Chondrocyte (in vitro differentiated cells): ENCODE data around the gene CCDC57. TPM values are rescaled to one million over a fixed set of nuclear protein-coding genes. Genes with fewer than 3 reads are reported as not detected.

ENCODE experiments used
- DNase-seq: peaks from one replicate; pipeline ENCODE4 v3.0.0; 2021; ENCODE audit warnings: mixed read lengths, low spot score
- H3K27ac Mint-ChIP-seq: one replicate; pipeline ENCODE4 v1.8.0; 2021; ENCODE audit warnings: mild to moderate bottlenecking, moderate library complexity, mixed read lengths; ENCODE audit not compliant: unreplicated experiment
- H3K27me3 Mint-ChIP-seq: 2 replicates; pipeline ENCODE4 v1.8.0; 2021; ENCODE audit warnings: low read depth, mixed read lengths
- H3K36me3 Mint-ChIP-seq: 2 replicates; pipeline ENCODE4 v1.8.0; 2021; ENCODE audit warnings: low read depth, mixed read lengths
- H3K4me1 Mint-ChIP-seq: 2 replicates; pipeline ENCODE4 v1.8.0; 2021; ENCODE audit warnings: low read depth, mild to moderate bottlenecking, mixed read lengths
- H3K4me3 Mint-ChIP-seq: one replicate; pipeline ENCODE4 v1.8.0; 2021; ENCODE audit warnings: mild to moderate bottlenecking, moderate library complexity, mixed read lengths; ENCODE audit not compliant: unreplicated experiment
- H3K9me3 Mint-ChIP-seq: 2 replicates; pipeline ENCODE4 v1.8.0; 2021; ENCODE audit warnings: low read depth, mixed read lengths
- microRNA-seq: library from miRNA; unstranded; fragments of <30 nt; microRNA quantifications from one replicate; pipeline ENCODE4 v1.2.0, GENCODE V29; 2020; ENCODE audit warnings: borderline number of aligned reads
- total RNA-seq: library from RNA; stranded (reverse); gene quantifications from 3 replicates; pipeline ENCODE4 v1.2.1, GENCODE V29; 2021
- TF ChIP-seq, protein P1 (sequence below): fragments of 200-600 bp; sonication (generic); IDR thresholded peaks from 2 replicates; pipeline ENCODE4 v1.5.0; 2021; ENCODE audit warnings: antibody characterized with exemption, mild to moderate bottlenecking, moderate library complexity

The CCDC57 gene
- total RNA-seq, 1 donor from 2014 or later: 23.5 TPM

DNA sequence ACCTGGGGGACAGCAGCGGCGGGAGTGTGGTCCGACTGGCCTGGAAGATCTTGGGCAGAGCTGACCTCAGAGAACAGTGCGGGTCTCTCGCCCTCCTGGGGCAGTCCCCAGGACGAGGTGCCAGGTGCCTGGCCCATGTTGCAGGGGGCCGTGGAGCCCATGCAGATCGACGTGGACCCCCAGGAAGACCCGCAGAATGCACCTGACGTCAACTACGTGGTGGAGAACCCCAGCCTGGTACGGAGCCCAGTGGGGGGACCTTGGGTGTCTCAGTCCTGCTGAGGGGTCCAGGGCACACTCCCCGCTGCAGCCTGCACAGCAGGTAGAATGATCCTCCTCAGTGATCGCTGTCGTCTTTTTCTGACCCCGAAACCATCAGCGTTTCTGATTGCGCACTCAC, 159.5 kb downstream of the CCDC57 start:
- DNase-seq: no peak
- H3K36me3 Mint-ChIP-seq: peaks cover 1% of the 10 kb centered on the region
- peak overlapping the region; percentile 86 for H3K4me3 Mint-ChIP-seq
- no peaks in the 10 kb centered on the region for H3K27me3 Mint-ChIP-seq
- peaks cover 17% of the 10 kb centered on the region for H3K4me1 Mint-ChIP-seq
- no peaks in the 10 kb centered on the region for H3K9me3 Mint-ChIP-seq
- TF ChIP-seq, protein P1, sequence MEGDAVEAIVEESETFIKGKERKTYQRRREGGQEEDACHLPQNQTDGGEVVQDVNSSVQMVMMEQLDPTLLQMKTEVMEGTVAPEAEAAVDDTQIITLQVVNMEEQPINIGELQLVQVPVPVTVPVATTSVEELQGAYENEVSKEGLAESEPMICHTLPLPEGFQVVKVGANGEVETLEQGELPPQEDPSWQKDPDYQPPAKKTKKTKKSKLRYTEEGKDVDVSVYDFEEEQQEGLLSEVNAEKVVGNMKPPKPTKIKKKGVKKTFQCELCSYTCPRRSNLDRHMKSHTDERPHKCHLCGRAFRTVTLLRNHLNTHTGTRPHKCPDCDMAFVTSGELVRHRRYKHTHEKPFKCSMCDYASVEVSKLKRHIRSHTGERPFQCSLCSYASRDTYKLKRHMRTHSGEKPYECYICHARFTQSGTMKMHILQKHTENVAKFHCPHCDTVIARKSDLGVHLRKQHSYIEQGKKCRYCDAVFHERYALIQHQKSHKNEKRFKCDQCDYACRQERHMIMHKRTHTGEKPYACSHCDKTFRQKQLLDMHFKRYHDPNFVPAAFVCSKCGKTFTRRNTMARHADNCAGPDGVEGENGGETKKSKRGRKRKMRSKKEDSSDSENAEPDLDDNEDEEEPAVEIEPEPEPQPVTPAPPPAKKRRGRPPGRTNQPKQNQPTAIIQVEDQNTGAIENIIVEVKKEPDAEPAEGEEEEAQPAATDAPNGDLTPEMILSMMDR: no peak
- no peak overlapping the region for H3K27ac Mint-ChIP-seq

DNA sequence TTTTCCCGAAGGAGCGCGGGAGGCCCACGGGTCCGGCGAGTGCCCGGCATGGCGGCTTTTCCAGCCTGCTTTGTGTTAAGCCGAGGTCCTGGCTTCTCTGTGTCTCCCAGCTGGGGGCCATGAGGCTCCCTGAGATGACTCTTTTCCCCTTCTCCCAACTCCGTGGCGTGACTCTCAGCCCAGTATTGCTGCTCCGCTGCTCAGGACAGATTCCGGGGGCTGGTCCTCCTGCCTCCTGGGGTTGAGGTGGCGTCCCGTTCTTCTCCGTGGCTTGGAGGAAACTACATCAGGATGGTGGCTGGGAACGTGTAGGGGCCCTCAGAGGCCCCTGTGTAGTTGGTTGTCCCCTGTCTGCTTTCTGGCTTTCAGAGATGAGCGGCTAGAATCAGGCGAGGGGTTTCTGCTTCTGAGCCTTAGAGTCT, 160.0 kb downstream of the CCDC57 start:
- DNase-seq: no peak
- H3K27me3 Mint-ChIP-seq: no peaks in the 10 kb centered on the region
- H3K27ac Mint-ChIP-seq: no peak overlapping the region
- H3K36me3 Mint-ChIP-seq: peaks cover 1% of the 10 kb centered on the region
- no peaks in the 10 kb centered on the region for H3K9me3 Mint-ChIP-seq
- peak overlapping the region; percentile 86 for H3K4me3 Mint-ChIP-seq
- H3K4me1 Mint-ChIP-seq: peaks cover 17% of the 10 kb centered on the region
- TF ChIP-seq, protein P1: no peak

DNA sequence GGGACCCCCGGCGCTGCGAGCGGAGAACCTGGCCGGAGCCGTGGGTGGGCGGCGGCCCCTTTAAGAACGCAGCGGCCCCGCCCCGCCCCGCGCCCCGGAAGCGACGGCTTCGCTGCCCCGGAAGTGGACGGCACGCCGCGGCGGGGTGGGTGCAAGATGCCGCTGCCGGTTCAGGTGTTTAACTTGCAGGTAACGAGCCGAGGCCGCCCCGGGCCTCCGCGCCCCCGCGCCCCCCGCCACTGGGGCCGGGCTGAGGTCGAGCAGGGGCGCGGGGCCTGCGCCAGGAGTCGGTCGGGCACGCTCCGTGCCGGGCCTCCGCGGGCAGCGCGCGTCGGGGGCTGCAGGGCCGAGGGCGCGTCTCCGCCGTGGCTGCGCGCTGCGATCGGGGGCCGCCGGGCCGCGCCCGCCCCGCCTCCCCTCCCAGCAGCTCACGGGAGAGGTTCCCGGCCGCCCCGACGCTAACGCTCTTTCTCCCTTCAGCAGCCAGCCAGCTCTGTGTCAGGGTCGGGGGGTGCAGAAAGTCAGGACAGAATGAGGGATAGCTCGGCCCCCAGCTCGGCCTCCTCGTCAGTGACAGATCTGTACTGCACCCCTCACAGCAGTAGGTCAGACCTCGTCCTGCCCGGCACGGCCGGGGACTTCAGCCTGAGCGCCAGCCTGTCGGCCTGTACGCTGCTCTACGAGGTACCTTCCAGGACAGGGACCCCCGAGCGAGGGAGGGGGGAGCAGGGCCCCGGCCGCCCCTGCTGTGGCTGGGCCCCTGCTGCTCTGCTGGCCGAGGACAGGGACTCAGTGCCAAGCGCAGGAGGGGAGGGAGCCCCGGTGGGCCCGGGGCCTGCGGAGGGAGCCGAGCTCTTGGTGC, 160.6 kb downstream of the CCDC57 start, which contains the start of the genes GPS1 and RFNG:
GPS1 (plus strand) TSS at position 123 of the 862 bp plus-strand sequence; CDS start at position 157, 34 bp downstream.
RFNG (minus strand) TSS at position 36 of the 862 bp plus-strand sequence. CDS start 45 bp downstream, outside the sequence.
- Mint-ChIP-seq H3K9me3 (no peaks in the 10 kb centered on the region), H3K4me3 (peak within 1 kb of the TSS; percentile 86), H3K27me3 (no peaks in the 10 kb centered on the region), H3K36me3 (peaks cover 8% of the 10 kb centered on the region), H3K4me1 (peaks cover 17% of the 10 kb centered on the region), H3K27ac (peak within 1 kb of the TSS; percentile 80)
- TF ChIP-seq, protein P1: no peak
- DNase-seq: no peak

Small RNA genes lying within 50 kb of the gene (microRNA-seq; reads per million reads assigned to microRNA genes)
- not detected for gene MIR6787

Other genes with a start within 250 kb of the CCDC57 start
- 30.4 to 36.9 TPM (median 36.1 TPM) in 3 replicates for gene ASPSCR1, start 235.2 kb downstream of the CCDC57 start, total RNA-seq
- gene CENPX, start 190.0 kb downstream of the CCDC57 start, total RNA-seq: 18.1 to 25.1 TPM (median 19.2 TPM) in 3 replicates
- 7.9 to 12.8 TPM (median 8.2 TPM) in 3 replicates for gene LRRC45, start 189.5 kb downstream of the CCDC57 start, total RNA-seq
- gene RAC3, start 181.2 kb downstream of the CCDC57 start, total RNA-seq: 14.9 to 32.7 TPM (median 32.3 TPM) in 3 replicates
- gene DCXR, start 175.1 kb downstream of the CCDC57 start, total RNA-seq: 52.8 to 59.8 TPM (median 58.2 TPM) in 3 replicates
- 29.7 to 47.4 TPM (median 45.2 TPM) in 3 replicates for gene RFNG, start 161.0 kb downstream of the CCDC57 start, total RNA-seq
- gene GPS1, start 160.9 kb downstream of the CCDC57 start, total RNA-seq: 79.8 to 103 TPM (median 82.8 TPM) in 3 replicates
- gene DUS1L, start 147.0 kb downstream of the CCDC57 start, total RNA-seq: 64.0 to 78.4 TPM (median 68.4 TPM) in 3 replicates
- gene FASN, start 114.6 kb downstream of the CCDC57 start, total RNA-seq: 132 to 145 TPM (median 141 TPM) in 3 replicates
- gene SLC16A3, start 16.2 kb upstream of the CCDC57 start, total RNA-seq: 53.3 to 206 TPM (median 189 TPM) in 3 replicates
- gene CSNK1D, start 60.9 kb upstream of the CCDC57 start, total RNA-seq: 93.0 to 94.5 TPM (median 93.9 TPM) in 3 replicates
- not detected in 3 replicates for gene CD7, start 104.8 kb upstream of the CCDC57 start, total RNA-seq
- gene SECTM1, start 120.9 kb upstream of the CCDC57 start, total RNA-seq: 1.3 to 2.5 TPM (median 2.1 TPM) in 3 replicates
- gene TEX19, start 146.4 kb upstream of the CCDC57 start, total RNA-seq: not detected in 3 replicates
- not detected in 3 replicates for gene UTS2R, start 158.9 kb upstream of the CCDC57 start, total RNA-seq
- gene HEXD, start 205.5 kb upstream of the CCDC57 start, total RNA-seq: 10.8 to 17.7 TPM (median 11.2 TPM) in 3 replicates
- gene OGFOD3, start 205.7 kb upstream of the CCDC57 start, total RNA-seq: 19.9 to 30.6 TPM (median 20.0 TPM) in 3 replicates
- 52.5 to 55.4 TPM (median 53.0 TPM) in 3 replicates for gene CYBC1, start 237.9 kb upstream of the CCDC57 start, total RNA-seq
- gene NARF, start 245.9 kb upstream of the CCDC57 start, total RNA-seq: 56.0 to 68.9 TPM (median 64.1 TPM) in 3 replicates